SU-DHL-6 (cell line): ENCODE data around the gene UXS1.

Source experiments
- H2AFZ ChIP-seq: fragments of 200-600 bp; sonication (generic); 2 replicates; pipeline ENCODE4 v1.6.1; 2014; ENCODE audit warnings: low read depth, mild to moderate bottlenecking, moderate library complexity, mixed read lengths, antibody characterized with exemption, low read length; ENCODE audit not compliant: severe bottlenecking
- H3F3A ChIP-seq: fragments of 200-600 bp; shearing (Covaris generic); 2 replicates; pipeline ENCODE4 v1.6.0; 2016; ENCODE audit warnings: antibody characterized with exemption, mild to moderate bottlenecking; ENCODE audit not compliant: insufficient read depth
- H3K27ac ChIP-seq: fragments of 200-600 bp; sonication (generic); 2 replicates; pipeline ENCODE4 v1.5.1; 2016; ENCODE audit warnings: low read depth, mild to moderate bottlenecking, low read length, moderate library complexity, mixed read lengths
- H3K27me3 ChIP-seq: fragments of 200-600 bp; sonication (generic), shearing (Covaris generic); 2 replicates; pipeline ENCODE4 v1.6.0; 2014; ENCODE audit warnings: mild to moderate bottlenecking, low read length
- H3K36me3 ChIP-seq: fragments of 200-600 bp; sonication (generic); 2 replicates; pipeline ENCODE4 v1.6.1; 2014; ENCODE audit warnings: mild to moderate bottlenecking, low read length, mixed read lengths
- H3K4me2 ChIP-seq: fragments of 300-600, 200-600 bp; shearing (Covaris generic), sonication (generic); 2 replicates; pipeline ENCODE4 v1.6.0; 2014; ENCODE audit warnings: low read length, low read depth, mild to moderate bottlenecking; ENCODE audit not compliant: poor library complexity, severe bottlenecking
- H3K4me3 ChIP-seq: fragments of 200-600 bp; sonication (generic); 2 replicates; pipeline ENCODE4 v1.5.1; 2014; ENCODE audit warnings: antibody characterized with exemption, low read length, mild to moderate bottlenecking, mixed read lengths; ENCODE audit not compliant: insufficient read depth, poor library complexity, severe bottlenecking
- H3K79me2 ChIP-seq: fragments of 200-600 bp; sonication (generic); 2 replicates; pipeline ENCODE4 v1.6.1; 2014; ENCODE audit warnings: mild to moderate bottlenecking, low read length, moderate library complexity; ENCODE audit not compliant: insufficient read depth
- H3K9ac ChIP-seq: fragments of 200-600 bp; sonication (generic); 2 replicates; pipeline ENCODE4 v1.7.0; 2014; ENCODE audit warnings: mild to moderate bottlenecking, low read length
- H3K9me2 ChIP-seq: fragments of 200-600 bp; sonication (generic); replicated peaks from 2 replicates; pipeline ENCODE4 v1.6.1; 2014; ENCODE audit warnings: low read length; ENCODE audit not compliant: insufficient read depth
- H3K9me3 ChIP-seq: fragments of 200-600 bp; sonication (generic); 2 replicates; pipeline ENCODE4 v1.6.1; 2014; ENCODE audit warnings: low read length, mixed read lengths; ENCODE audit not compliant: insufficient read depth
- H4K20me1 ChIP-seq: fragments of 200-600 bp; sonication (generic); 2 replicates; pipeline ENCODE4 v1.6.1; 2014; ENCODE audit warnings: low read depth, mild to moderate bottlenecking, antibody characterized with exemption, low read length, moderate library complexity, mixed read lengths
- EZH2phosphoT487 ChIP-seq: fragments of 200-600 bp; sonication (generic), shearing (Covaris generic); conservative IDR thresholded peaks from 2 replicates; pipeline ENCODE4 v1.6.1; 2018; ENCODE audit warnings: mild to moderate bottlenecking, antibody characterized with exemption, low read length, moderate library complexity, mixed read lengths
- TF ChIP-seq, protein P1 (sequence below): fragments of 200-600 bp; sonication (generic); IDR thresholded peaks from one replicate; pipeline ENCODE4 v1.5.1; 2017; ENCODE audit warnings: antibody characterized with exemption, mild to moderate bottlenecking, low read length, moderate library complexity; ENCODE audit not compliant: insufficient read depth, poor library complexity, severe bottlenecking

Gene UXS1

DNA sequence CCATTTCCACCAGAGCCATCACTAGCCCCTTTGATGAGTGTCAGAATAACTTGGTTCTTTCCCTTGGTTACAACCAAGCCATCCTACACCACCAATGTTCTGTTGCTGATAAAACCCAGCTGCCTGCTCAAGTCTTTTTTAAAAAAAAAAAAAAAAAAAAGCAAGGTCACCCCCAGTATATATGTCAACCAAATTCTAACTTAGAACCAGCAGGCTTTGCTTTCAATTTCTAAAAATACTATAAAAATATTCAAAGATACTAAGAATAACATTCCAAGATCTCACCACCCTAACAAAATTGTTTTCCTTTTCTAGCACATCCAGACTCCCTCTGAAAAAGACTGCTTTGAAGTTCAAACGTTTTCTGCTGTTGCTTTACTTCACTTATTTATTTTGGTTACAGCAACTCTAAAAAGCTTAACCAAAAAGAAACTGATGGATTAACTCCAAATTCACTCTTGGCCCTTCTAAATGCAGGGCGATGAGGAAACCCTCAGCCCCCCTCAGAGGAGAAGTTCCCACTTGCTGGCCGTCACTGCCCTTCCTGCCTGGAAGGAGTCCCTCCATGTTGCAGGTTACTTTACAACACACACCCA lies 10.9 kb downstream of the UXS1 start:
- no peak overlapping the region for H3K9ac ChIP-seq
- H3K9me2 ChIP-seq, result no peaks in the 10 kb centered on the region
- H3K36me3 ChIP-seq, result no peaks in the 10 kb centered on the region
- no peak overlapping the region for H3K4me2 ChIP-seq
- TF ChIP-seq, protein P1, sequence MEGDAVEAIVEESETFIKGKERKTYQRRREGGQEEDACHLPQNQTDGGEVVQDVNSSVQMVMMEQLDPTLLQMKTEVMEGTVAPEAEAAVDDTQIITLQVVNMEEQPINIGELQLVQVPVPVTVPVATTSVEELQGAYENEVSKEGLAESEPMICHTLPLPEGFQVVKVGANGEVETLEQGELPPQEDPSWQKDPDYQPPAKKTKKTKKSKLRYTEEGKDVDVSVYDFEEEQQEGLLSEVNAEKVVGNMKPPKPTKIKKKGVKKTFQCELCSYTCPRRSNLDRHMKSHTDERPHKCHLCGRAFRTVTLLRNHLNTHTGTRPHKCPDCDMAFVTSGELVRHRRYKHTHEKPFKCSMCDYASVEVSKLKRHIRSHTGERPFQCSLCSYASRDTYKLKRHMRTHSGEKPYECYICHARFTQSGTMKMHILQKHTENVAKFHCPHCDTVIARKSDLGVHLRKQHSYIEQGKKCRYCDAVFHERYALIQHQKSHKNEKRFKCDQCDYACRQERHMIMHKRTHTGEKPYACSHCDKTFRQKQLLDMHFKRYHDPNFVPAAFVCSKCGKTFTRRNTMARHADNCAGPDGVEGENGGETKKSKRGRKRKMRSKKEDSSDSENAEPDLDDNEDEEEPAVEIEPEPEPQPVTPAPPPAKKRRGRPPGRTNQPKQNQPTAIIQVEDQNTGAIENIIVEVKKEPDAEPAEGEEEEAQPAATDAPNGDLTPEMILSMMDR, result no peak
- TF ChIP-seq EZH2phosphoT487, result no peak
- H4K20me1 ChIP-seq, result peaks cover 5% of the 10 kb centered on the region; the same call in 1 of the 2 replicates
- no peak overlapping the region for H3K27ac ChIP-seq
- no peak overlapping the region for H3K4me3 ChIP-seq
- no peaks in the 10 kb centered on the region for H3K27me3 ChIP-seq
- H3K79me2 ChIP-seq, result no peaks in the 10 kb centered on the region
- H2AFZ ChIP-seq, result no peak overlapping the region
- no peaks in the 10 kb centered on the region for H3K9me3 ChIP-seq
- no peaks in the 10 kb centered on the region for H3F3A ChIP-seq

DNA sequence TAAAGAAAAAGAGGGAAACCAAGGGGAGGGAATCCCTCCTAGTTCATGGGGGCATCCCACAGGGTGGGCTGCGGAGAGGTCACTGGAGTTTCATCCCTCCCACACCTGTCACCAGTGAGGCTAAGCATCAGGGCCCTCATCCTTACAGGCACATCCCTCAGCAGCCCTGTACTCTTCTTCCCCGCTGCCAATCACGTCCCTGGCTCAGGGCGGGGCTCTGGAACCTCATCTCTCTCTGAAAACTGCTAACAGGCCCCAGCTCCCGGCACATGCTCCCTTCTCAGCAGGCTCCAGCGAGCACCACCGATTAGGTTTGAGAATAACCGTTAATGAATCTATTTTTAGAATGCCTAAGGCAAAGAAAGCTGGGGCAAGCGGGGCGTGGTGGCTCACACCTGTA lies 13.0 kb downstream of the UXS1 start:
- H2AFZ ChIP-seq, result no peak overlapping the region
- no peak overlapping the region for H3K27ac ChIP-seq
- H3K9me2 ChIP-seq, result no peaks in the 10 kb centered on the region
- no peak overlapping the region for H3K9ac ChIP-seq
- no peaks in the 10 kb centered on the region for H3K79me2 ChIP-seq
- H3K36me3 ChIP-seq, result no peaks in the 10 kb centered on the region
- no peaks in the 10 kb centered on the region for H3K27me3 ChIP-seq
- H3F3A ChIP-seq, result no peaks in the 10 kb centered on the region
- no peak overlapping the region for H3K4me3 ChIP-seq
- H4K20me1 ChIP-seq, result peaks cover 5% of the 10 kb centered on the region; the same call in 1 of the 2 replicates
- no peak overlapping the region for H3K4me2 ChIP-seq
- no peaks in the 10 kb centered on the region for H3K9me3 ChIP-seq
- no peak for TF ChIP-seq EZH2phosphoT487
- TF ChIP-seq, protein P1, result no peak

DNA sequence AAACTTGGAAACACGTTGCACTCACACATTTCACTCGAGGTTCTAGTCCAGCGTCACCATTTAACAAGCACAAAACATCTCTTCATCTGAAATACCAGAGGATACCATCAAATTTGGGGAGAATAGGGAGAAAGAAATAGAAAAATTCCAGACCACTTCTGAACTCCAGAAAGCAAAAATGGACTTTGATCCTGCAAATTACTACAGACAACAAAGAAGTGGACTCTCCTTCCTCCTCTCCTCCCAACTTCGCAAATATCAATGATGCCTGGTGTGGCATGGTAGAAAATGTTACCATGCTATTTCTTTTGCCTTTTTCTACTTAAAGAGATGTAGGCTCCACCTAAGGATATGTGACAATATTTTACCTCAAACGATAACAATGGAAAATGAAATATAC lies 13.5 kb downstream of the UXS1 start:
- Histone ChIP-seq H2AFZ (no peak overlapping the region), H3K4me3 (no peak overlapping the region), H3K9me3 (no peaks in the 10 kb centered on the region), H3K36me3 (no peaks in the 10 kb centered on the region), H3K9ac (no peak overlapping the region), H4K20me1 (peaks cover 4% of the 10 kb centered on the region; the same call in 1 of the 2 replicates), H3F3A (no peaks in the 10 kb centered on the region), H3K9me2 (no peaks in the 10 kb centered on the region), H3K27ac (no peak overlapping the region), H3K4me2 (no peak overlapping the region), H3K79me2 (no peaks in the 10 kb centered on the region), H3K27me3 (no peaks in the 10 kb centered on the region)
- TF ChIP-seq, protein P1, result no peak
- no peak for TF ChIP-seq EZH2phosphoT487
